Stomach smooth muscle (tissue), 2 donors: ENCODE measurements around the gene PPDPF.

Experiments used
- H3K27ac ChIP-seq: one replicate; pipeline ENCODE4 v1.7.0; 2013; ENCODE audit warnings: mild to moderate bottlenecking, low read length, inconsistent platforms
- H3K27me3 ChIP-seq, 2 donors: one replicate each; pipeline ENCODE4 v1.7.0; 2013; ENCODE audit warnings: low read length in 2 of 2; ENCODE audit not compliant: insufficient read depth in 2 of 2, control insufficient read depth in 1 of 2
- H3K36me3 ChIP-seq, 2 donors: one replicate each; pipeline ENCODE4 v1.7.0; 2013; ENCODE audit warnings: low read length in 2 of 2; ENCODE audit not compliant: control insufficient read depth in 2 of 2, insufficient read depth in 2 of 2
- H3K4me1 ChIP-seq: one replicate; pipeline ENCODE4 v1.7.0; 2013; ENCODE audit warnings: low read length; ENCODE audit not compliant: control insufficient read depth, insufficient read depth
- H3K4me3 ChIP-seq, 2 donors: one replicate each; pipeline ENCODE4 v1.7.0; 2013; ENCODE audit warnings: low read length in 2 of 2
- H3K9ac ChIP-seq, 2 donors: one replicate each; pipeline ENCODE4 v1.7.0; 2013; ENCODE audit warnings: low read length in 2 of 2, mild to moderate bottlenecking in 1 of 2
- H3K9me3 ChIP-seq, 2 donors: one replicate each; pipeline ENCODE4 v1.7.0; 2013; ENCODE audit warnings: low read length in 2 of 2; ENCODE audit not compliant: control insufficient read depth in 2 of 2
- donor health status: healthy.
- donor health status: Pancreatic carcinoma.

PPDPF gene

GRCh38 chr20:63560856-63561609 is 40.5 kb downstream of the PPDPF start:
- Histone ChIP-seq H3K9ac (no peak overlapping the region), H3K27me3 (no peaks in the 10 kb centered on the region), H3K4me3 (no peak overlapping the region), H3K27ac (no peak overlapping the region), H3K36me3 (peaks cover 19 to 21% of the 10 kb centered on the region in 2 donors), H3K4me1 (no peaks in the 10 kb centered on the region), H3K9me3 (no peaks in the 10 kb centered on the region)

GRCh38 chr20:63561624-63562396 is 41.2 kb downstream of the PPDPF start:
- peaks cover 19 to 21% of the 10 kb centered on the region in 2 donors for H3K36me3 ChIP-seq

GRCh38 chr20:63562461-63563224 is 42.1 kb downstream of the PPDPF start:
- H3K4me1 ChIP-seq: no peaks in the 10 kb centered on the region
- no peaks in the 10 kb centered on the region for H3K27me3 ChIP-seq
- H3K36me3 ChIP-seq: peaks cover 19 to 21% of the 10 kb centered on the region in 2 donors
- no peak overlapping the region for H3K4me3 ChIP-seq
- no peak overlapping the region for H3K27ac ChIP-seq
- no peak overlapping the region for H3K9ac ChIP-seq
- no peaks in the 10 kb centered on the region for H3K9me3 ChIP-seq

More at GRCh38 chr20:63561624-63562396, 41.2 kb downstream of the PPDPF start:
- Histone ChIP-seq H3K9ac (no peak overlapping the region), H3K4me3 (no peak overlapping the region), H3K27ac (no peak overlapping the region), H3K9me3 (no peaks in the 10 kb centered on the region), H3K27me3 (no peaks in the 10 kb centered on the region), H3K4me1 (no peaks in the 10 kb centered on the region)

- H3K27ac ChIP-seq: no peak overlapping the region
- no peaks in the 10 kb centered on the region for H3K27me3 ChIP-seq
- H3K9ac ChIP-seq: no peak overlapping the region
- peaks cover 19 to 21% of the 10 kb centered on the region in 2 donors for H3K36me3 ChIP-seq
- no peak overlapping the region for H3K4me3 ChIP-seq
- no peaks in the 10 kb centered on the region for H3K9me3 ChIP-seq
- H3K4me1 ChIP-seq: no peaks in the 10 kb centered on the region
Measured at GRCh38 chr20:63563225-63563935, 42.8 kb downstream of the PPDPF start.

GRCh38 chr20:63564036-63564810 is 43.7 kb downstream of the PPDPF start:
- H3K4me1 ChIP-seq: no peaks in the 10 kb centered on the region
- H3K27ac ChIP-seq: no peak overlapping the region
- H3K36me3 ChIP-seq: peaks cover 19 to 21% of the 10 kb centered on the region in 2 donors
- H3K4me3 ChIP-seq: no peak overlapping the region
- H3K9ac ChIP-seq: no peak overlapping the region
- H3K27me3 ChIP-seq: no peaks in the 10 kb centered on the region
- no peaks in the 10 kb centered on the region for H3K9me3 ChIP-seq

- H3K27ac ChIP-seq: no peak overlapping the region
- no peaks in the 10 kb centered on the region for H3K9me3 ChIP-seq
- H3K9ac ChIP-seq: no peak overlapping the region
- peaks cover 19 to 21% of the 10 kb centered on the region in 2 donors for H3K36me3 ChIP-seq
- no peaks in the 10 kb centered on the region for H3K4me1 ChIP-seq
- no peak overlapping the region for H3K4me3 ChIP-seq
- no peaks in the 10 kb centered on the region for H3K27me3 ChIP-seq
Measured at GRCh38 chr20:63565021-63565698, 44.6 kb downstream of the PPDPF start.

GRCh38 chr20:63565699-63566335 is 45.3 kb downstream of the PPDPF start:
- peaks cover 13 to 15% of the 10 kb centered on the region in 2 donors for H3K36me3 ChIP-seq

GRCh38 chr20:63566395-63567135 is 46.0 kb downstream of the PPDPF start:
- Histone ChIP-seq H3K36me3 (peaks cover 7 to 12% of the 10 kb centered on the region in 2 donors), H3K4me1 (no peaks in the 10 kb centered on the region), H3K27ac (no peak overlapping the region), H3K9ac (no peak overlapping the region), H3K27me3 (no peaks in the 10 kb centered on the region), H3K9me3 (no peaks in the 10 kb centered on the region), H3K4me3 (no peak overlapping the region)

More at GRCh38 chr20:63565699-63566335, 45.3 kb downstream of the PPDPF start:
- H3K9ac ChIP-seq: no peak overlapping the region
- no peak overlapping the region for H3K4me3 ChIP-seq
- no peaks in the 10 kb centered on the region for H3K27me3 ChIP-seq
- H3K27ac ChIP-seq: no peak overlapping the region
- H3K4me1 ChIP-seq: no peaks in the 10 kb centered on the region
- no peaks in the 10 kb centered on the region for H3K9me3 ChIP-seq

GRCh38 chr20:63567136-63567385 is 46.5 kb downstream of the PPDPF start:
- Histone ChIP-seq H3K9me3 (no peaks in the 10 kb centered on the region), H3K36me3 (peaks cover 7 to 12% of the 10 kb centered on the region in 2 donors), H3K4me3 (no peak overlapping the region), H3K27ac (no peak overlapping the region), H3K9ac (no peak overlapping the region), H3K4me1 (no peaks in the 10 kb centered on the region), H3K27me3 (no peaks in the 10 kb centered on the region)
